GM19395 (cell line): ENCODE measurements around the gene PABPC3.

Experiments
- ATAC-seq: cut with Tn5 transposase; IDR thresholded peaks from one replicate; pipeline ENCODE4 v1.9.1; 2021; ENCODE audit warnings: mild to moderate bottlenecking, moderate library complexity; ENCODE audit not compliant: unreplicated experiment

Gene PABPC3

DNA sequence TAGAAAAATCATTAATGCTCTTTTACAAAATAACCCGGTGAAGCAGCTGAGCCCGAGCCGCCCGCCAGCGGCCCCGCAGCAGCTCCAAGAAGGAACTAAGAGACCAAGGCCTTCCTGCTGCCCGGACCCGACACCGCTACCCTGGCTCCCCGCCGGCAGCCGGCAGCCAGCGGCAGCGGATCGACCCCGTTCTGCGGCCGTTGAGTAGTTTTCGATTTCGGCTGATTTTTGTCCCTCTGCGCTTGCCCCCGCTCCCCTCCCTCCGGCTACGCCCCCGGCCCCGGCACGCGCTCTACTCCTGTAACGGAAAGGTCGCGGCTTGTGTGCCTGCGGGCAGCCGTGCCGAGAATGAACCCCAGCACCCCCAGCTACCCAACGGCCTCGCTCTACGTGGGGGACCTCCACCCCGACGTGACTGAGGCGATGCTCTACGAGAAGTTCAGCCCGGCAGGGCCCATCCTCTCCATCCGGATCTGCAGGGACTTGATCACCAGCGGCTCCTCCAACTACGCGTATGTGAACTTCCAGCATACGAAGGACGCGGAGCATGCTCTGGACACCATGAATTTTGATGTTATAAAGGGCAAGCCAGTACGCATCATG, at the start of gene PABPC3:
PABPC3 (plus strand) TSS at position 286 of the 603 bp plus-strand sequence; CDS start at position 349, 63 bp downstream.
- no peak for ATAC-seq

DNA sequence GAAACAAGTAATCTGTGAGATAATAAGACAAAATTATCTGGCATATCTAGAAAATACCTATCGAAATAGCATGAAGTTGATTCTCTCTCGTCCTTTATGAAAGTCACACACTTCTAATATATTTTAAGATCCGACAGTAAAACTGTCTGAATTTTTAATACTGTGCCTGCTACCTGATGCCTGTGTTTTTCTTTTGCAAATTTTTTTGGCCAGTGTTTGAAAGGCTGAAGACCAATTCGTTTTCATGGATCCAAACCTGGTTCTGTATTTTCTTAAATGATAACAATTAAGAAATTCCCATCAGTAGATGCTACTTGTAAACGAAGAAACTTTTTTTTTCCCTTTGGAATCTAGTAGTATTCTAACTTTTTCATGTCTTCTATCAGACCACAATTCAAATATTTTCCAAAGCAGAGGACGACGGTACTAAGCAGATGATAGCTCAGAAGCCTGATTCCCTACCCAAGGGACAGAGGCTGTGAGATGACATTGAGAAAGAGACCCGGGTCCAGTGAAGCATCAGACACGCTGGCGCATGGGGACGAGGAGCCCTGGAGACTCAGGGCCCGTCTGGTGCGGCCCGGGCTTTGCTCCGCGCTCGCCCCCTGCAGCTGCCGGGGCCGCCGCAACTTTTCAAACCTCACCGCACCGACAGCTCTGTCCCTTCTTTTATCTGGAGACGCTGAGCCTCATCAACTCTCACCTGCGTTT, 49.5 kb upstream of the PABPC3 start:
- ATAC-seq: no peak

DNA sequence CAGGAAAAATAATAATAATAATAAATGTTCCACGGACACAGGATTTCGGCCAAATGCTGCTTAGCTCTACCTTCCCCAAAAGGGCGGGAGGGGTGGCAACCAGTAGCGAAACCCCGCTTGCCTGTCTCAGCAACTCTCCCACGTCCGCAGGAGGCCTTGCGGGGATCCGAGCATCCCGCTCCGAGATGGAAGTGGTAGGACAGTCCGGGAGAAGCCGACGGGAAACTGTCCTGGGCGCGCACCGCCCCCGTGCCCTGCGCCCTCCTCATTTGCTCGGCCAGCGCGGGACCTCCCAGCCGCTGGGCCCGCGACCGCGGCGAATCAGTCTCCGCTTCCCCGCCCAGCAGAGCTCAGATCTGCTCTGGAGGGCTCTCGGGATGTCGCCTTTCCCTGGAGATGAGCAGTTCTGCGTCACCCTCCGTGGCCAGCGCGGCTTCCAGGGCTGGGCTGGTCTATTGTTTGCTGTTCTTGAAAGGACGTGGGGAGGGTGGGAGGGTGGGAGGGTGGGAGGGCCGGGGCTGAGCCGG, 48.9 kb upstream of the PABPC3 start:
- no peak for ATAC-seq

DNA sequence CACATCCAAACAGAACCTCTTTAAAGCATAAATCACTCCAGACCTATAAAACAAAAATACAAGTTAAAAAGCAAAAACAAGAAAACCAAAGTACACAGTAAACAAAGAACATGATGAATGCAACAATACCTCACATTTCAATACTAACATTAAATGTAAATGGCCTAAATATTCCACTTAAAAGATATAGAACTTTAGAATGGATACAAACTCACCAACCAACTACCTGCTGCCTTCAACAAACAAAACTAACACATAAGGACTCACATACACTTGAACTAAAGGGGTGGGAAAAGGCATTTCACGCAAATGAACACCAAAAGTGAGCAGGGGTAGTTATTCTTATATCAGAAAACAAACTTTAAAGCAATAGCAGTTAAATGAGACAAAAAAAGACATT, 44.9 kb upstream of the PABPC3 start:
- ATAC-seq: no peak

DNA sequence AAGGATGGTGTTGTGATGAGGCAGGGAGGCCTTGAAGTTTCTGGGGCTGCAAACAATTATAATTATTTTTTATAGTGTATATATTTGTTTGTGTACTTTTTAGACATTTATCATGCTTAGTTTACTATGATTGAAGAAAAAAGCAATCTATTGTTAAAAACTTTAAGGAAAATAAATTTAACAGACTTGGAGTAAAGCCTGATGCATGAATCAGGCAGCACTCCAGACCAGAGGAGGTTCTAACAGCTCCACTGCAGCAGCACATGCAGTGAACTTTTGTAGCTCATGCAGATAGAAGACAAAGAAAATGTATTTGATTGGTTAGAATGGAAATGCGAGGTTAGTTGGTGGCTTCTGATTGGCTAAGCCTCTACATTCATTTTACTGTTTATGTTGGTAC, 36.8 kb upstream of the PABPC3 start:
- no peak for ATAC-seq

DNA sequence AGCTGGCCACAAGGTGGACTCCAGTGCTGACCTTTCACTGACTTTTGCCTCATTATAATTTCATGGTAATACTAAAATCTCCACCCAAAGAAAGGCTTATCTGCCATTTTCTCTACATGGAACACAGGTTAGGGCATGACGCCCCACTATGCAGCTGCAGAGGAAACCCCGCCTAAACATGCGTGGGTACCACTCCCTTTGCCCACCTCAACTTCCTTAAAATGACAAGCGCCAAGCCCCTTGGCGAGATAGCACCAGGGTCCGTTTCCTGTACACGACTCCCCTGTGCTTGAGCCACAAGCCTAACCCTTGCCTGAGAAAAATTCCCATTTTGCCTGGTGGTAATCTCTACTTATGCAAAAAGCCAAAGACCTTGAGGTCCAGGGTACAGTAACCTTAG, 36.0 kb upstream of the PABPC3 start:
- ATAC-seq: no peak

DNA sequence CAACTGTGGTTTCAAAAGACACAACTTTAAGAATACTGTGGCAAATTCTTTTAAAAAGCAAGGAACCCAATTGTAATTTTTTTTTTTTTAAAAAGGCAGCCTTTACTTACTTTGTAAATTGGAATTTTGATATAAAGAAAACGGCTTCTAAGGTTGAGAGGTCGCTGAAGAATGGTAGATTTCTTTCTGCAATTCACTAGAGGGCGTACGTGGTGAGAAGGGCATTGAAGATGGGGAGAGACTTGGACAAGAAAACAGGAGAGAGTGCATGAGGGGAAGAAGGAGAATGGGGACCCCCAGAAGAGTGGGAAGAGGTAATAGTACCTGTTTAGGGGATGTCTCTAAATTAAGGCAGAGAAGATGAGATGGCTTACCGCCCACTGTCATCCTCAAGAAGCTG, 33.5 kb upstream of the PABPC3 start:
- no peak for ATAC-seq

DNA sequence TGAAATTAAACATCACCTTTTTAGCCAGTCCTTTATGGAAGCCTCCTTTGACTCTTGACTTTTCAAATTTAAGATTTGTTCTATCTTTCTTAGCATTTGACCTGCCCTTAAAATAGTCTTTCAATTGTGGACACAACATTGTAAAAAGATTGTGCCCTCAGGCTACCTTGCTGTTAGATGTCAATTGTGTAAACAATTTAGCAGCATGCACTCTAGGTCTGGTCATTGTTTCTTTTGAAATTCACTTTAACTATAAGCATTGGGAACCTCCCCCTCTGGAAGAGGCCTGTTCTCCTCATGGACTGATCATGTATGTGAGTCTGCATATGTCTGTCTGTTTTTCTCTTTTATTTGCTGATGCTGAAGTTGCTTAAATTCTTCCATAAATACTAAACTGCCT, 31.5 kb upstream of the PABPC3 start:
- no peak for ATAC-seq

DNA sequence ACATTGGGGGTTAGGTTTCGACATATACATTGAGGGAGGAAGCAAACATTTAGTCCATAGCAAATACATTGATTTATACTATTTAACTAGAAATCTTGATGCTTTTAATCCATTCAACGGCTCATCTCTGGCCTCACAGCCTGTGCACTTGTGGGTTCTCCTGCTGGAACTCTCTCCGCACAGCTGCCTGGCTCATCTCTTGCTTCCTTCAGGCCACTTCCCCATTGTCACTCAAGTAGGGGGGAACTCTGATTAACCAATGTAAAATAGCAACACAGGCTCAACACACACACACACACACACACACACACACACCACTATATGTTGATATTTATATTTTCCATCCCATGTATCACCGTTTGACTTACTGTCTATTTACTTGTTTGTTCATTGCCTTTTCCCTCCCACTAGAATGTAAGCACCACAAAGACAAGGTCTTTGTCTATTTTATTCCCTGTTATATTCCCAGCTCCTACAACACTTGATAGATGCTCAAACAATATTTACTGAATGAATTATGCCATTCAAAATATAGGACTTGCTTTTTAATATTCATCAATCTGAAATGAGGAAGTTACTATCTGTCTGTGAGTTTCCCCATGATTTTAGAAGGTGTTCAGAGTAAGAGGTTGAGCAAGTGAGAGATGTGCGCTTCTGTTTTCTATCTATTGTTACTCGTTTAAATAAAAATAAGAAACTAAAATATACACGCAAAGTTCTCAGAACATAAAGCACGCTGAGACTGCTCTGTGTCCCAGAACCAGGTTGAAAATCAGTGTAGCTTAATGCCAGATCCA, 29.8 kb upstream of the PABPC3 start:
- no peak for ATAC-seq

DNA sequence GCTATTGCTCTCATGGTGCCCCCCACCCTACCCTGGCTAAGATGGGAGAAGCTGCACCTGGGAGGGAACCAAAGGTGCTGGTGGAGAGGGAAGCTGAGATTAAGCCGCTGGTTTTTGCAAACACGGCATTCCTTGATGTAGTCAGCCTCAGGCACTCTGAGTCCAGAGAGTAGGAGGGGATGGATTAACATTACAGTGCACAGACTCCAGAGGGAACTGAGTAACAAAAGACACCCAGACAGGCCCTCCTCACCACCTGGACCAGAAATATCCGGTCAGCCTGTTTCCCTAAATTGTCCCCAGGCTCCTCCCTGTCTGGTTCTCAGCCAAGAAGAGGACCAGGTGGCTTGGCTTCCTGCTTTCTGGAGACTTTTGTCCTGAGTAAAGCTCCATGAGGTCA, 28.9 kb upstream of the PABPC3 start:
- no peak for ATAC-seq

DNA sequence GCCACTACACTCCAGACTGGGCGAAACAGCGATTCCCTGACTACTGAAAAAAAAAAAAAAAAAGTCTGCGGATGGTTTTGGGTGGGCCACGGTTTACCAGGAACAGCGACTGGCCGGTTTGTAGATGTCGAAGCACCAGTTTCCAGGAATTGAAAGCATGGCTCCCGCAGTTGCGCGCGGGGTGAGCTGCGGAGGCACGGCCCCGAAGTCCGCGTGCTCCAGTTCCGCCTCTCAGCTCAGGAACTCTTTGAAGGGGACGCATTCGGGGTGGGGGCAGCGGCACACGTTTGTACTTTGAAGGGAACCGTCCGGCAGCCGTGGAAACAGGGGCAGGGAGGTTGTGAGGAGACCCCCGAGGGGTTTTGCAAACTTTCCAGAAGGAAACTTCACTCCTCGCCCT, 27.1 kb upstream of the PABPC3 start:
- ATAC-seq: no peak

DNA sequence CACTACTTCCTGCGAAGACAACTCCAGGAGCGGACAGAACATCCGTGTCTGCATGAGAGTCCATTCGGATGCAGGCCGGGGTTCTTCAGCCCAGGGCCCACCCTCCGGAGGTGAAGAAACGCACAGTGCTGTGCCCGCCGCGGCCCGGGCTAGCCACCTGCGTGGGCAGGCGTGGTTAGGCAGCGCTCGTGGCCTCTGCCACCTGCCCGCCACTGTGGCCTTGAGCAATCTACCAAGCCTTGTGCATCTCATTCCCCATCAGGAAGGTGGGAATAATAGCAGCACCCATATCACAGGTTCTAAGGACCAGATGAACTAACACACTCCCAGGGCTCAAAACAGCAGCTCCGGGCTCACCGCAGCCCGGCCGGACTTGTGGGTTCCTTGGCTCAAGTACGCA, 26.7 kb upstream of the PABPC3 start:
- ATAC-seq: no peak

DNA sequence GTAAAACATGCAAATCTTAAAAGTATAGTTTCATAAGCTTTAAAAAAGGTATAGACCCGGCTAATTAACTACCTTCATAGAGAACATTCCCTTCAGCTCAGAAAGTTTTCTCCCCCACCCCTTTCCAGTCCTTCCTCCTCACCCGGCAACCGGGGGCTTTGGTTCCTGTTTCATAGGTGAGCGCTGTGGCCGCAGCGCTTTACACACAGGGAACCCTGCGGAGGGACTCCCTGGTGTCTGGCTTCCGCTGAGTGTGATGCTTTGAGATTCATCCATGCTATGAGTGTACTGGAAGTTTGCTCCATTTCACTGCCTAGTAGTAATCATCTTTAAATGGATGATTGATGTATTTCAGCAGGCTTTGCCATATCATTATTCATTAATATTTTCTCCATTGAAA, 26.0 kb upstream of the PABPC3 start:
- no peak for ATAC-seq

DNA sequence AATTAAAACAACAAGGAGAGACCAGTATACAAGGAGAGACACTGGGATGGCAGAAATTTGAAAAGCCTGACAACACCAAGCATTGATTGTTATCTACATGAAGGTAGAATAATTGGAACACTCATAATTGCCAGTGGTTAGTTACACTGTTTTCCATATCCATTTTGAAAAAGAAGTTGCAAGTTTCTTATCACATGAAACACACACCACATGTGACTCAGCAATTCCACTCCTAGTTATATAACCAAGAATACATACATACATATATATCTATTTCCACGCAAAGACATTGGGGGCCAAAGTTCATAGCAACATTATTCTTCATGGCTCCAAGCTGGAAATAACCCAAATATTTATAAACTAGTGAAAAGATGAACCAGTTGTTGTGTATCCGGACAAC, 15.2 kb upstream of the PABPC3 start:
- ATAC-seq: no peak

DNA sequence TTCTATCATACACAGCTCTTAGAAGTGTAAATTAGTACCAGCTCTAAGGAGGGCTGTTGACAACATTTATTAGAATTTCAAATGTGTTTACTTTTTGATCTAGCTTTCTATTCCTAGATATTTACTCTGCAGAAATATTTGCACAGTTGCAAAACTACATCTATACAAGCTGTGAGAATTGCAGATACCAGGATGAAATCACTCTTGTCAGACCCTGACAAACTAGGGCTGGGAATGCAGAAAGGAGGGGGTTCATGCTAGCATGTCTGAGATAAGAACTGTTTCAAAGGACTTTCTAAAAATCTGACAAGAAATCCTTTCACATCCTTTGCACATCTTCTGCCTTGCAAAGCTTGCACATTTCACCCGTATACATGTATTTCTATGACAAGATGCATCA, 11.8 kb upstream of the PABPC3 start:
- ATAC-seq: no peak

DNA sequence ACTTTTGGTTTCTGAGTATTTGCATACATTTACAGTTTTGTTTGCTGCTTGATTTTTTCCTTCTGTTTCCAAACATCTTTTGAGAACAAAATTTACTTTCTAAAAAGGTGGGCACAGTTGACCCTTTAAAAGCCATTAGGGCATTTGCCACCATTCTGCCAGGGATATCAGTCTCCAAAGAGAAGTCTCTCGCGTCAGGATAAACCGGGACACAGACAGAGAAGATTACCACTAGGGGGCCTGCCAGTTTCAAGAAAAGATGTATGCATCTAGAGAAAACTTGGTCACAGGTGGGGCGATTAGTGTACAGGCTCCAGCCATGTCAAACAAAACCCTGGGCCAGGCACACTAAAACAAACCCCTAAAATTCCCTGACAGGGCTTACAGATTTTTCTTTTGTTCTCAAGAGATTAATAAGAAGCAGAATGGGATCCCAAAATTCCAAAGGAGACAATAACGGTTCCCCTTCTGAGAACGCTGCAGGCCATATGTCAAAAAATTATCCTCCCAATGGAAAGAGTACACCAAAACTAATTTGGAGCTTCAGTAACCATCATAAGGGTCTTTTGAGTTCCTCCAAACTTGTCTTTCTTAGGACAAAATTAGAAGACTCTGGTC, 10.7 kb upstream of the PABPC3 start:
- ATAC-seq: peak; percentile 49

DNA sequence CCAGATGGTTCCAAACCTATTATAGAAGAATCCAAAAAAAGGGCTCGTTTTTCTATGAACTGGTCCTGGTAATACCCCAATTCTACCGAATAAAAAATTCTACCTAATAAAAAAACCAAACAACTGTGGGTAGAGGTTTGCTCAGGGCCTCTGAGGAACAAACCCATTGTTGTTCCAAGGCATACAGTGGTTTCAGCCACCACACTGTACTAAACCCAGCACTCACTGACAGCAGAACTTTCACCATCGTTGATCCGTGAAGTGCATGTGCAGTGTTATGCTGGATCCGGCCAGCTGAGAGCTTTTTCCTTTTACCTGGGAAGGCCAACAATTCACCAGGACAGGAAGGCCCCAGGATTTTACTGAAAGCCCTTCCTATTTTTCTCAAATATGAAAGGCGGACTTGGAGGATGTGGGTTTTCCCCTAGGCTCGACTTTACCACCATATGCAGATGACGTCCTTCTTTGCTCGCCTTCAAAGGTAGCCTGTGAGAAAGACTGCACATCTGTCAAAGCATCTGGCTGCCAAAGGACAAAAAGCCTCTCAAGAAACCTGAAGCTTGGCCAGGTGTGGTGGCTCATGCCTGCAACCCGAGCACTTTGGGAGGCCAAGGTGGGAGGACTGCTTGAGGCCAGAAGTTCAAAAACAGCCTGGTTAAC, 7.2 kb upstream of the PABPC3 start:
- ATAC-seq: no peak

DNA sequence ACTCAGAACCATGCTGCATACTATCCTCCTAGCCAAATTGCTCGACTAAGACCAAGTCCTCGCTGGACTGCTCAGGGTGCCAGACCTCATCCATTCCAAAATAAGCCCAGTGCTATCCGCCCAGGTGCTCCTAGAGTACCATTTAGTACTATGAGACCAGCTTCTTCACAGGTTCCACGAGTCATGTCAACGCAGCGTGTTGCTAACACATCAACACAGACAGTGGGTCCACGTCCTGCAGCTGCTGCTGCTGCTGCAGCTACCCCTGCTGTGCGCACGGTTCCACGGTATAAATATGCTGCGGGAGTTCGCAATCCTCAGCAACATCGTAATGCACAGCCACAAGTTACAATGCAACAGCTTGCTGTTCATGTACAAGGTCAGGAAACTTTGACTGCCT, 1.5 kb downstream of the PABPC3 start:
- ATAC-seq: no peak

DNA sequence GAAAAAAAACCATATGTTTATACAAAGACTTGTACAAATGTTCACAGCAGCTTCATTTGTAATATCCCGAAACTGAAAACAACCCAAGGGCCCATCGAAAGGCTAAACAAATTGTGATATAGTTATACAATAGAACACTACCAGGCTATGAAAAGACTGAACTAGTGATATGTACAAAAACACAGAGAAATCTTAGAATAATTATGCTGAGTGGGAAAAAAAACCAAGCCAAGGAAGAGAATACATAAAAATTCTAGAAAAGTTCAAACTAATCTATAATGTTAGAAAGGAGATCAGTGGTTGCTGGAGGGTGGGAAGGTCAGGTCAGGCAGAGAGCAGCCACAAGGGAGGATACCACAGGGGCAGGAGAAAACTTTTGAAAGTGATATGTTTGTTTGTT, 7.8 kb downstream of the PABPC3 start:
- no peak for ATAC-seq

DNA sequence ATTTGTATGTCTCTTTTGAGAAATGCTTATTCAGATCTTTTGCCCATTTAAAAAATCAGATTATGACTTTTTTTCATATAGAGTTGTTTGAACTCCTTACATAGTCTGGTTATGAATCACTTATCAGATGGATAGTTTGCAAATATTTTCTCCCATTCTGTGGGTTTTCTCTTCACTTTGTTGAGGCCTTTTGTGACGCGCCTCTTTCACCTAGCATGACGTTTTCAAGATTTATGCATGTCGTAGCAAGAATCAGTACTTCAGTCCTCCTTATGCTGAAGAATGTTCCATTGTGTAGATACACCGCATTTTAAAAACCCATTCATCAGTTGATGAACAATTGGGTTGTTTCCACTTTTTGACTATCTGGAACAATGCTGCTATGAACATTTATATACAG, 13.4 kb downstream of the PABPC3 start:
- ATAC-seq: no peak
